PC-3 (cell line): ENCODE measurements around the gene VEGFA.

Experiments
- CTCF ChIP-seq: fragments of 300-600 bp; sonication (generic); conservative IDR thresholded peaks from 2 replicates; pipeline ENCODE4 v1.5.1; 2017; ENCODE audit warnings: antibody characterized with exemption, low read depth, mild to moderate bottlenecking, low read length
- EZH2 ChIP-seq: fragments of 300-600 bp; sonication (generic); IDR thresholded peaks from one replicate; pipeline ENCODE4 v1.6.1; 2017; ENCODE audit warnings: antibody characterized with exemption, mild to moderate bottlenecking, low read length; ENCODE audit not compliant: unreplicated experiment
- EZH2phosphoT487 ChIP-seq: fragments of 300-600 bp; sonication (generic); IDR thresholded peaks from 2 replicates; pipeline ENCODE4 v1.6.1; 2018; ENCODE audit warnings: mild to moderate bottlenecking, antibody characterized with exemption, low read length, borderline replicate concordance

DNA sequence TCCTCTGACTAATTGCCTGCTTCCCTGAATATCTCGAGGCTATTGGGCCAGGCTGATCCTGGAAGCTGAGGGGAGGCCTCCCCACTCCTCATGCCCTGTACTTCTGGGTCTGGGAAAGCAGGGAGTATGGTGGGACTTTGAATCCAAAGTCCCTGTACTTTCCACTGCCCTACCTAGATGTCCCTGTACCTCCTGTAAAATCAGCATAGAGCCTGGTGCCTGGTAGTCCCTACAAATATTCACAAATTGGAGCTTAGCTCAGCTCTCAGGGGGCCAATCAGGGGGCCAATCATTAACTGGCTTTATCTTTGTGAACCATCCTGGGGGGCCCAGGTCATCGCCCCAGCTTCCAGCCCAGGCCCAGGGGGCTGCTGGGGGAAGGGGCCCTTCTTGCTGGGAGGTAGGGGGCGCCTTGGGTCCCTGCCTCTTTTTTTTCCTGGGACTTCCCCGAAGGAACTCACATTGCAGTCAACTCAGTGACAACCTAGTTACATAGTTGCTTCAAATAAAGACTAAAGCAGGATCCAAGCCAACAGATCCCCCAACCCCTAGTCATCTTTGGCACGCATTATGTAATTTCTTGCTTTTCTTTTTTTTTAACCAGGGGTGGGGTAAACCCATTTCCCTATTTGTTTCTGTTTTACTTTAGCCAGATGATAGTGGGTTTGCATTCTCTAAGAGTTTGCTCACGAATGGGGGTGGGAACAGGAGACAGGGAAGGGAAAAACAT lies 6.9 kb upstream of the VEGFA start:
- TF ChIP-seq CTCF (no peak), EZH2phosphoT487 (no peak), EZH2 (no peak)
